ENCODE data around the gene LRP2. TPM values are rescaled to one million over a fixed set of nuclear protein-coding genes. Genes with fewer than 3 reads are reported as not detected.

The LRP2 gene
- total and polyA plus RNA-seq, 2 of the 4 experiments (the other 2 are of a cell fraction) = not detected

- Histone ChIP-seq H2BK120ac (ENCODE audit: low read depth, low read length) (no peak overlapping the region), H3K4ac (ENCODE audit: low read depth, low read length) (no peak overlapping the region), H3K9ac (ENCODE audit: low read depth, low read length) (no peak overlapping the region), H4K20me1 (ENCODE audit: insufficient read depth, low read length) (no peaks in the 10 kb centered on the region), H3K4me3 (ENCODE audit: insufficient read depth, low read depth, low read length) (no peak overlapping the region), H3K9me1 (ENCODE audit: insufficient read depth, low read length) (no peaks in the 10 kb centered on the region), H4K5ac (ENCODE audit: low read depth, low read length) (no peak overlapping the region), H2AFZ (replicated peaks; ENCODE audit: low read length, poor library complexity) (no peak overlapping the region), H3K18ac (ENCODE audit: low read depth, low read length) (no peak overlapping the region), H3K9me3 (ENCODE audit: control insufficient read depth, insufficient read depth, low read length) (no peaks in the 10 kb centered on the region), H3K27me3 (ENCODE audit: control insufficient read depth, insufficient read depth, low read length) (no peaks in the 10 kb centered on the region), H3K79me1 (ENCODE audit: low read depth in 1 of 2, low read length in 2 of 2) (no peaks in the 10 kb centered on the region), H3K23ac (ENCODE audit: low read depth, low read length) (no peak overlapping the region), H4K8ac (ENCODE audit: low read depth in 2 of 2, low read length in 2 of 2) (no peak overlapping the region), H2AK5ac (ENCODE audit: low read depth, low read length) (no peak overlapping the region), H4K91ac (ENCODE audit: insufficient read depth, low read depth, low read length) (no peak overlapping the region), H3K4me1 (ENCODE audit: control insufficient read depth, insufficient read depth, low read length) (no peaks in the 10 kb centered on the region), H2BK5ac (ENCODE audit: low read depth, low read length, poor library complexity, severe bottlenecking) (no peak overlapping the region), H2BK15ac (ENCODE audit: low read depth, low read length) (no peak overlapping the region), H2BK20ac (ENCODE audit: low read depth, low read length) (no peak overlapping the region), H3K56ac (ENCODE audit: extremely low read depth, insufficient read depth, low read length) (no peak overlapping the region), H3K4me2 (ENCODE audit: low read depth, low read length) (no peak overlapping the region), H3K27ac (ENCODE audit: insufficient read depth, low read length) (no peak overlapping the region), H3K14ac (replicated peaks; ENCODE audit: low read depth, low read length) (no peak overlapping the region), H3K36me3 (ENCODE audit: control insufficient read depth, insufficient read depth, low read length) (no peaks in the 10 kb centered on the region), H2AK9ac (replicated peaks; ENCODE audit: low read depth, low read length, poor library complexity) (no peak overlapping the region)
- dilution Hi-C loops (cut with HindIII; ENCODE audit: low sequenced_read_pairs, unreplicated experiment) (no loop called here), in situ Hi-C loops (cut with MboI; ENCODE audit: low sequenced_read_pairs) (no loop called here), intact Hi-C loops (cut with micrococcal nuclease) (no loop called here)
- ChIA-PET CTCF (interaction anchor here (0.8 to 1.6 kb wide), 2 partner anchors 10 to 11 kb away, joined by 3 to 5 read pairs; no protein-coding TSS in a partner anchor), POLR2A (ENCODE audit: unreplicated experiment) (no interaction called here)
- 50% methylated on average over 2 of the region's 4 CpGs; no CpG with 5 or more reads in 1 of the 2 experiments for WGBS, 2 experiments (ENCODE audit: extremely low coverage in 2 of 2, insufficient read length in 1 of 2)
- ATAC-seq (ENCODE audit: low read depth) (no peak), DNase-seq (no peak)
- no TSS peak for BruUV-seq (replicated peaks)
- no peak for TF ChIP-seq BHLHE40 (IDR thresholded peaks at IDR 0.05; ENCODE audit: low read depth, low read length)
Measured at GRCh38 chr2:169210917-169211316, 151.4 kb downstream of the LRP2 start.
